Neuronal stem cell (in vitro differentiated cells): ENCODE measurements around the gene KIAA1671.

Experiments used
- DNase-seq: peaks from one replicate; pipeline ENCODE4 v3.0.0-alpha.2; 2013; ENCODE audit warnings: low spot score
- H2AFZ ChIP-seq: one replicate; pipeline ENCODE4 v1.6.1; 2013; ENCODE audit warnings: mild to moderate bottlenecking, low read length, inconsistent platforms
- H2AK5ac ChIP-seq: 2 replicates; pipeline ENCODE4 v1.6.1; 2013; ENCODE audit warnings: low read depth, mild to moderate bottlenecking, inconsistent platforms, low read length, moderate library complexity, mixed read lengths
- H2BK120ac ChIP-seq: 2 replicates; pipeline ENCODE4 v1.6.1; 2013; ENCODE audit warnings: low read depth, mild to moderate bottlenecking, inconsistent platforms, low read length, moderate library complexity, mixed read lengths
- H2BK12ac ChIP-seq: one replicate; pipeline ENCODE4 v1.6.1; 2013; ENCODE audit warnings: low read length, inconsistent platforms
- H2BK15ac ChIP-seq: 2 replicates; pipeline ENCODE4 v1.6.1; 2013; ENCODE audit warnings: mild to moderate bottlenecking, low read length, inconsistent platforms, mixed read lengths
- H2BK5ac ChIP-seq: one replicate; pipeline ENCODE4 v1.6.1; 2013; ENCODE audit warnings: inconsistent platforms, mild to moderate bottlenecking, low read length, moderate library complexity
- H3K14ac ChIP-seq: one replicate; pipeline ENCODE4 v1.6.1; 2013; ENCODE audit warnings: low read length, inconsistent platforms
- H3K18ac ChIP-seq: 2 replicates; pipeline ENCODE4 v1.6.1; 2013; ENCODE audit warnings: low read length, inconsistent platforms
- H3K23ac ChIP-seq: 2 replicates; pipeline ENCODE4 v1.6.1; 2013; ENCODE audit warnings: low read depth, mild to moderate bottlenecking, mixed read lengths, low read length, inconsistent platforms; ENCODE audit not compliant: poor library complexity
- H3K27ac ChIP-seq: replicated peaks from 3 replicates; pipeline ENCODE4 v1.5.1; 2013; ENCODE audit warnings: low read length, inconsistent platforms
- H3K27me3 ChIP-seq, 3 experiments: 2 replicates each; pipeline ENCODE4 v1.6.1; 2013; ENCODE audit warnings: low read length in 3 of 3, mild to moderate bottlenecking in 2 of 3, inconsistent platforms in 1 of 3, low read depth in 1 of 3, mixed read lengths in 1 of 3, moderate library complexity in 1 of 3; ENCODE audit not compliant: control insufficient read depth in 3 of 3, insufficient read depth in 3 of 3
- H3K36me3 ChIP-seq, 2 donors: replicated peaks in 1 of 2; 2 replicates each; pipeline ENCODE4 v1.6.1; 2013; ENCODE audit warnings: low read length in 2 of 2; ENCODE audit not compliant: control insufficient read depth in 2 of 2, insufficient read depth in 2 of 2
- H3K4ac ChIP-seq: 2 replicates; pipeline ENCODE4 v1.6.1; 2013; ENCODE audit warnings: inconsistent platforms, mild to moderate bottlenecking, low read length, moderate library complexity
- H3K4me1 ChIP-seq, 2 donors: 1 replicate in 1 of 2; 2 replicates in 1 of 2; pipeline ENCODE4 v1.6.1; 2013; ENCODE audit warnings: low read length in 2 of 2, low read depth in 1 of 2; ENCODE audit not compliant: control insufficient read depth in 2 of 2, insufficient read depth in 1 of 2
- H3K4me2 ChIP-seq: one replicate; pipeline ENCODE4 v1.6.1; 2013; ENCODE audit warnings: mild to moderate bottlenecking, low read length, inconsistent platforms; ENCODE audit not compliant: insufficient read depth, poor library complexity, severe bottlenecking
- H3K4me3 ChIP-seq, 2 donors: 2 replicates each; pipeline ENCODE4 v1.5.1; 2013; ENCODE audit warnings: low read length in 2 of 2, mild to moderate bottlenecking in 2 of 2, inconsistent platforms in 1 of 2, moderate library complexity in 1 of 2
- H3K79me1 ChIP-seq: one replicate; pipeline ENCODE4 v1.6.1; 2013; ENCODE audit warnings: low read depth, mild to moderate bottlenecking, inconsistent platforms, low read length, moderate library complexity
- H3K9ac ChIP-seq: one replicate; pipeline ENCODE4 v1.6.1; 2013; ENCODE audit warnings: mild to moderate bottlenecking, low read depth, low read length, inconsistent platforms; ENCODE audit not compliant: poor library complexity
- H3K9me3 ChIP-seq, 2 donors: replicated peaks in 1 of 2; 2 replicates each; pipeline versions ENCODE3 to v1.6.1; 2013; ENCODE audit warnings: low read length in 2 of 2, mild to moderate bottlenecking in 2 of 2, inconsistent platforms in 1 of 2, low read depth in 1 of 2, mixed read lengths in 1 of 2, moderate library complexity in 1 of 2; ENCODE audit not compliant: control insufficient read depth in 2 of 2, insufficient read depth in 1 of 2
- H4K8ac ChIP-seq: one replicate; pipeline ENCODE4 v1.6.1; 2013; ENCODE audit warnings: low read depth, mild to moderate bottlenecking, inconsistent platforms, low read length, moderate library complexity
- H4K91ac ChIP-seq: one replicate; pipeline ENCODE4 v1.6.1; 2013; ENCODE audit warnings: low read length, low read depth, mild to moderate bottlenecking, inconsistent platforms; ENCODE audit not compliant: poor library complexity
- WGBS, 2 donors: extraction: QIAGEN DNeasy Blood & Tissue Kit; methylation state at CpG; one replicate each; pipeline ENCODE4 v1.1.7; 2013; ENCODE audit warnings: missing lambda C conversion rate in 2 of 2, mixed read lengths in 1 of 2; ENCODE audit not compliant: insufficient read length in 2 of 2, insufficient replicate concordance in 1 of 2; ENCODE audit errors: extremely low coverage in 2 of 2; 5-methylcytosine and 5-hydroxymethylcytosine counted together

Gene KIAA1671

DNA sequence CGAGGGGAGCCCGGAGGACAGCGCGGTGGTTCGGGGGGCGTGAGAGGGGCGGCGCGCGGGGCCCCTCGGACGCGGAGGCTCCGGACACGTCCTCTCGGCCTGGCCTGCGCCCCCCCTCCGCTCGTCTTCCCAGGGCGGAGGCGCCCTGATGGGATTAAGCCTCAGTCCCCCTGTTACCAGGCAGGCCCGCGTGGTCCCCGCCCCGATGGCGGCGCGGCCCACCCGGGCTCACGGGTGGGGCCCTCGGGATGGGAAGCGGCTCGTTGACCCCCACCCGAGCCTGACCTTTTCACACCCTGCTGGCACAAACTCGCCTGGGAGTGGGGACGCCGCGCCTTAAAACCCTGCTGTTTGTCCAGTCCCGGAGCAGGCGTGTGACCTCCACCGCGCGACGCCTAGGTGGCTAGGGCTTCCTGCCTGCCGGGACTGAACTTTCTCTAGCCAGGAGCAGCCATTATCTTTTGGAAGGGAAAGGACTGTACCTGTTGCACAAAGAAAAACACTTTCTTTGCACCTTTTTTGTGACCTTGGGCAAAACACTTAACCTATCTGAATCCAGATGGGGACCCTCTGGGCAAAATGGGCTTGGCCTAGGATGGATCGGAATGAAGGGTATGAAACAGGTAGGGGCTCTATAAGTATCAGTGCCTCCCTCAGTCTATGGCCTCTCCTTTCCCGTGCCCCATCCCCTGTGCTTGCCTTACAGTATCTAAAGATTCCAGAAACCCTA, 1.0 kb downstream of the KIAA1671 start:
- Histone ChIP-seq H3K18ac (peak overlapping the region; percentile 71), H3K36me3 (no peaks in the 10 kb centered on the region), H2BK12ac (no peak overlapping the region), H3K4me1 (peaks cover 8 to 14% of the 10 kb centered on the region in 2 donors), H3K9ac (peak overlapping the region; percentile 95), H2AK5ac (peak overlapping the region; percentile 27), H3K4me2 (peak overlapping the region; percentile 80), H3K9me3 (no peaks in the 10 kb centered on the region), H3K14ac (peak overlapping the region; percentile 21), H3K4me3 (peak overlapping the region; percentile 67 to 95), H4K91ac (peak overlapping the region; percentile 83), H4K8ac (no peak overlapping the region), H3K4ac (no peak overlapping the region), H3K27ac (peak overlapping the region; percentile 88), H2BK120ac (no peak overlapping the region), H2AFZ (peak overlapping the region; percentile 98), H3K27me3 (no peaks in the 10 kb centered on the region), H3K23ac (peak overlapping the region; percentile 32), H2BK15ac (peak overlapping the region; percentile 8), H2BK5ac (peak overlapping the region; percentile 89), H3K79me1 (peaks cover 7% of the 10 kb centered on the region)
- no CpG with 5 or more reads among the region's 47 CpGs for WGBS, 2 donors
- no peak for DNase-seq

DNA sequence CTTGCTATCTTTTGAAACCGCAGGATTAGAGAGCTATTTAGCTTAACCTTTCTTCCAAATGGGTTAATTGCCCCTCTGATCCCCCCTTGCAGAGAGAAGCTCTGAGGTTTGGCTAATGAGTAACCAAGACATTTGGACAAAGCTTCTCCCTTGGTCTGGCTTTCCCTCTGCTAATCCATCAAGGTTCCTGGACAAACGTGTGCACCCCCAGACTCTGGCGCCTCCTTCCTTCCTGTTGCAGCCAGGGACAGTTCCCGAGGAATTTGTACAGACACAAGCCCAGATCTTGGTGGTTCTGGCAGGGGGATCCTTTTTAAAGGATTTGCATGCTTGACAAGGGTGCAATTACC, 1.6 kb downstream of the KIAA1671 start:
- no peak overlapping the region for H3K23ac ChIP-seq
- H3K4me1 ChIP-seq = peaks cover 8 to 14% of the 10 kb centered on the region in 2 donors
- H3K4me3 ChIP-seq = peak overlapping the region in 1 of 2 donors; percentile 67
- no peak for DNase-seq
- WGBS, 2 donors = no CpG with 5 or more reads among the region's 4 CpGs
- H3K9me3 ChIP-seq = no peaks in the 10 kb centered on the region
- no peak overlapping the region for H2BK120ac ChIP-seq
- no peak overlapping the region for H2BK15ac ChIP-seq
- no peak overlapping the region for H2BK5ac ChIP-seq
- H3K27me3 ChIP-seq = no peaks in the 10 kb centered on the region
- no peak overlapping the region for H3K4ac ChIP-seq
- H3K36me3 ChIP-seq = no peaks in the 10 kb centered on the region
- H4K91ac ChIP-seq = no peak overlapping the region
- H3K27ac ChIP-seq = peak overlapping the region; percentile 8
- peak overlapping the region; percentile 98 for H2AFZ ChIP-seq
- H3K18ac ChIP-seq = no peak overlapping the region
- no peak overlapping the region for H3K14ac ChIP-seq
- H2BK12ac ChIP-seq = no peak overlapping the region
- no peak overlapping the region for H3K9ac ChIP-seq
- no peak overlapping the region for H2AK5ac ChIP-seq
- H3K4me2 ChIP-seq = peak overlapping the region; percentile 80
- H4K8ac ChIP-seq = no peak overlapping the region
- H3K79me1 ChIP-seq = peaks cover 7% of the 10 kb centered on the region

DNA sequence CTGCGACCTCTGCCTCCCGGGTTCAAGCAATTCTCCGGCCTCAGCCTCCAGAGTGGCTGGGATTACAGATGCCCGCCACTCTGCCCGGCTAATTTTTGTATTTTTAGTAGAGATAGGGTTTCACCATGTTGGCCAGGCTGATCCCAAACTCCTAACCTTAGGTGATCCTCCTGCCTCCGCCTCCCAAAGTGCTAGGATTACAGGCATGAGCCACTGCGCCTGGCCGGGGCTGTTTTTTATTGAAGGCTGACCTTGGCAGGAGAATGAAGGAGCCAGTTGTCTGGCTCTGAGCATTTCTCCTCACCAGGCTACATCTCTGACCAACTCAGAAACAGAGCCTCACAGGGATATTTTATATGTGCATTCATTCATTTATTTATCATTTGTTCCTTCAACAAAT, 2.3 kb downstream of the KIAA1671 start:
- Histone ChIP-seq H3K14ac (no peak overlapping the region), H3K9me3 (no peaks in the 10 kb centered on the region), H3K79me1 (peaks cover 7% of the 10 kb centered on the region), H3K4me3 (no peak overlapping the region), H2BK15ac (no peak overlapping the region), H3K4me2 (no peak overlapping the region), H3K4ac (no peak overlapping the region), H3K4me1 (peaks cover 8 to 14% of the 10 kb centered on the region in 2 donors), H3K23ac (no peak overlapping the region), H2BK12ac (no peak overlapping the region), H4K91ac (no peak overlapping the region), H4K8ac (no peak overlapping the region), H2AK5ac (no peak overlapping the region), H2BK5ac (no peak overlapping the region), H3K27me3 (no peaks in the 10 kb centered on the region), H3K36me3 (no peaks in the 10 kb centered on the region), H3K18ac (no peak overlapping the region), H3K9ac (no peak overlapping the region), H3K27ac (no peak overlapping the region), H2BK120ac (no peak overlapping the region), H2AFZ (no peak overlapping the region)
- WGBS, 2 donors = no CpG with 5 or more reads among the region's 8 CpGs
- no peak for DNase-seq

DNA sequence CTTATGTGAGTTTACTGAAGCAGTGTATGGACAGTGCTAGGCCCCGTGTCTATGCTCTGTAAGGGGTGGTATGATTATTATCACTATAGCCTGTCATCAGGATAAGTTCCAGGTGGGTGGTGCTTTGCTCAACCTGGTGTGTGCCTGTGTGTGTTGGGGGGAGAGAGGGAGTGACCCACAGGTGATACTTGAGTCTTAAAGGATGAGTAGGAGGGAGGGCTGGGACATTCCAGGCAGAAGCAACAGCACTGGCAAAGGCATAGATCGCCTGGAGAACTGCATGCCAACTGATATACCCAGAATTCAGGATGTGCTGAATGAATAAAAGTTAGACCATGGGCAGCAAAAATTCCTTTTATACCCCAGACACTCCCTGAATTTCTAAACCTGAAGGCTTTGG, 4.5 kb downstream of the KIAA1671 start:
- Histone ChIP-seq H4K91ac (no peak overlapping the region), H3K4me2 (no peak overlapping the region), H3K9me3 (no peaks in the 10 kb centered on the region), H2BK120ac (no peak overlapping the region), H3K27me3 (no peaks in the 10 kb centered on the region), H3K14ac (no peak overlapping the region), H3K9ac (no peak overlapping the region), H3K4ac (no peak overlapping the region), H3K4me3 (no peak overlapping the region), H3K79me1 (peaks cover 9% of the 10 kb centered on the region), H3K27ac (no peak overlapping the region), H2AK5ac (no peak overlapping the region), H2BK5ac (peak overlapping the region; percentile 67), H2BK15ac (no peak overlapping the region), H3K36me3 (peaks cover 0 to 3% of the 10 kb centered on the region in 2 donors), H3K18ac (no peak overlapping the region), H4K8ac (no peak overlapping the region), H3K23ac (no peak overlapping the region), H3K4me1 (peaks cover 7 to 8% of the 10 kb centered on the region in 2 donors), H2BK12ac (no peak overlapping the region), H2AFZ (no peak overlapping the region)
- no peak for DNase-seq
- WGBS, 2 donors = no CpG with 5 or more reads among the region's 2 CpGs
